Pancreas (tissue), 10 donors: ENCODE data around the gene XYLT1. TPM values are rescaled to one million over a fixed set of nuclear protein-coding genes. Genes with fewer than 3 reads are reported as not detected.

ENCODE experiments used
- ATAC-seq, 4 donors: fragments of 200-7000 bp; cut with Tn5 transposase; one replicate each; pipeline versions ENCODE4 v1.8.0 to v1.9.1; 2020; ENCODE audit warnings: mild to moderate bottlenecking in 4 of 4, moderate library complexity in 4 of 4
- DNase-seq, 6 donors: peaks; one replicate each; pipeline ENCODE4 v3.0.0-alpha.2; 2020
- FAIRE-seq: peaks from 2 replicates; lab custom pipeline; 2012; peaks lifted over from hg19 to GRCh38; lab: Jason Lieb, UNC
- H3K27ac ChIP-seq, 4 donors: fragments of 200-600 bp; sonication (generic); 1 replicate in 3 of 4; 2 replicates in 1 of 4; pipeline versions ENCODE4 v1.5.0 to v1.8.0; 2020
- H3K27me3 ChIP-seq, 4 donors: fragments of 200-600 bp; one replicate each; pipeline ENCODE4 v1.8.0; 2021
- H3K36me3 ChIP-seq, 3 donors: fragments of 200-600 bp; sonication (generic) in 1 of 3; one replicate each; pipeline versions ENCODE4 v1.5.0 to v1.8.0; 2020 to 2021
- H3K4me1 ChIP-seq, 3 donors: fragments of 200-600 bp; one replicate each; pipeline ENCODE4 v1.8.0; 2021
- H3K4me3 ChIP-seq, 4 donors: fragments of 200-600 bp; sonication (generic) in 2 of 4; one replicate each; pipeline versions ENCODE4 v1.5.0 to v1.8.0; 2020 to 2021
- H3K9me3 ChIP-seq, 4 donors: fragments of 200-600 bp; one replicate each; pipeline ENCODE4 v1.8.0; 2021
- CTCF ChIP-seq, 4 donors: fragments of 200-600 bp; sonication (generic) in 3 of 4; IDR thresholded peaks; one replicate each; pipeline versions ENCODE4 v1.5.0 to v1.8.0; 2021; ENCODE audit warnings: antibody characterized with exemption in 4 of 4
- WGBS, 2 donors: extraction: QIAGEN DNeasy Blood & Tissue Kit; methylation state at CpG; one replicate each; pipeline ENCODE4 v1.1.7; 2013; 5-methylcytosine and 5-hydroxymethylcytosine counted together
- intact Hi-C, 3 donors: fragments of 100-400 bp; cut with DNase I; formaldehyde crosslinking; loops; one replicate each; pipeline versions ENCODE4 v1.11.1 to v1.14.2; 2022
- polyA plus RNA-seq, 2 donors: library from polyadenylated mRNA; stranded (reverse); fragments of 200-250 nt; gene quantifications; one replicate each; pipeline ENCODE4 v1.2.3, GENCODE V29; 2013
- total RNA-seq, 6 donors: library from RNA; stranded (reverse); fragmentation: NEBNext Ultra II Directional in 4 of 6; extraction: Animal tissue kit (Norgen Biotek cat#: 25700) in 4 of 6; gene quantifications; one replicate each; pipeline versions ENCODE4 v1.2.1 to v1.2.4, GENCODE V29; 2021 to 2023
- donor health status: healthy with polysubstance abuse.
- donor health status: DM: no; HTN: no; CAD: no; lungs with moderate emphysema.
- donor health status: DM: no; HTN: no; CAD: no.
- donor health status: control.
- donor health status: control.
- donor health status: Bipolar disorder and iron deficiency.
- donor health status: DM: yes; HTN: yes; CAD: no.
- donor health status: DM: no; HTN: no; CAD: no.
- donor health status: DM: no; HTN: no; CAD: no.
- donor health status: DM: yes; HTN: yes; CAD: no.

XYLT1 gene
- total and polyA plus RNA-seq, 8 donors: 1.6 to 8.2 (median 4.6) TPM

- H3K36me3 ChIP-seq: no peaks in the 10 kb centered on the region
- ATAC-seq (peak; percentile 82 to 88 (median 86)), DNase-seq (peak in 4 of 6 donors; percentile 53 to 75 (median 68)), FAIRE-seq (peak; percentile 32)
- no peak for TF ChIP-seq CTCF (IDR thresholded peaks at IDR 0.05)
- H3K9me3 ChIP-seq: no peaks in the 10 kb centered on the region
- H3K27me3 ChIP-seq: no peaks in the 10 kb centered on the region
- peaks cover 15 to 25% (median 24%) of the 10 kb centered on the region in 3 donors for H3K4me1 ChIP-seq
- 4 to 6% methylated on average over 4 of the region's 4 CpGs for WGBS, 2 donors
- H3K27ac ChIP-seq: peak overlapping the region in 3 of 4 donors; percentile 48 to 79 (median 71)
- no peak overlapping the region for H3K4me3 ChIP-seq
- intact Hi-C loops: no loop called here
Observed at GRCh38 chr16:17224879-17225281, 245.9 kb downstream of the XYLT1 start.

DNA sequence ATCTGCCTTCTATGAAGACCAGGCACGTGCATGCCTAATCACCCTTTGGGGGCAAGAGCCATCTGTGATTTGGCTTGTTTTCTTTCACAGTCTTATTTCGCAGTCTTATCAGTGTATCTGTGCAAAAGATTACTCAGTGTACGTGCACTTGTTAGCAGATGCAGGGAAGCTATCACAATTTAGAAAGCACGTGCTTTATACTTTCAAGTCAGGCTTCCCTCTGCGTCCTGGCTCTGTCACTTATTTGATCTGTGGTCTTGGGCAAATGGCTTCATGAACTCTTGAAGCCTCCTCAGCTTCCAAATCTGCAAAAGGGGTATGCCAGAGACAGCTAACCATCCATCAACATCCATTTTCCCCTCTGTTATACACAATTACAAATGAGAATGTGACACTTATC is 246.4 kb downstream of the XYLT1 start:
- 68% methylated on average over 5 of the region's 5 CpGs for WGBS, 2 donors
- Histone ChIP-seq H3K27ac (peak overlapping the region in 3 of 4 donors; percentile 16 to 79 (median 71)), H3K36me3 (no peaks in the 10 kb centered on the region), H3K4me1 (peaks cover 15 to 25% (median 24%) of the 10 kb centered on the region in 3 donors), H3K9me3 (no peaks in the 10 kb centered on the region), H3K27me3 (no peaks in the 10 kb centered on the region), H3K4me3 (no peak overlapping the region)
- FAIRE-seq (no peak), DNase-seq (no peak), ATAC-seq (no peak)
- intact Hi-C loops: no loop called here
- TF ChIP-seq CTCF (IDR thresholded peaks at IDR 0.05): no peak

GRCh38 chr16:17223576-17223975 is 247.2 kb downstream of the XYLT1 start:
- no peak for FAIRE-seq
- WGBS, 2 donors: 82 to 88% methylated on average over 3 of the region's 3 CpGs
- Histone ChIP-seq H3K9me3 (no peaks in the 10 kb centered on the region), H3K4me3 (no peak overlapping the region), H3K36me3 (no peaks in the 10 kb centered on the region), H3K4me1 (peaks cover 15 to 25% (median 24%) of the 10 kb centered on the region in 3 donors), H3K27ac (peak overlapping the region; percentile 5 to 58 (median 58)), H3K27me3 (no peaks in the 10 kb centered on the region)
- no peak for ATAC-seq
- TF ChIP-seq CTCF (IDR thresholded peaks at IDR 0.05): no peak
- intact Hi-C loops: no loop called here
- DNase-seq: no peak

GRCh38 chr16:17222871-17223401 is 247.8 kb downstream of the XYLT1 start:
- no peak for TF ChIP-seq CTCF (IDR thresholded peaks at IDR 0.05)
- ATAC-seq: peak in 3 of 4 donors; percentile 23 to 49 (median 25)
- WGBS, 2 donors: 63 to 68% methylated on average over 12 of the region's 12 CpGs
- H3K36me3 ChIP-seq: no peaks in the 10 kb centered on the region
- FAIRE-seq: no peak
- DNase-seq: peak in 3 of 6 donors; percentile 30 to 42 (median 40)
- peaks cover 15 to 25% (median 24%) of the 10 kb centered on the region in 3 donors for H3K4me1 ChIP-seq
- no peak overlapping the region for H3K4me3 ChIP-seq
- H3K9me3 ChIP-seq: no peaks in the 10 kb centered on the region
- no peaks in the 10 kb centered on the region for H3K27me3 ChIP-seq
- intact Hi-C loops: no loop called here
- peak overlapping the region; percentile 5 to 58 (median 58) for H3K27ac ChIP-seq

- no peak overlapping the region for H3K27ac ChIP-seq
- FAIRE-seq: no peak
- 74% methylated on average over 2 of the region's 2 CpGs for WGBS, 2 donors
- H3K36me3 ChIP-seq: no peaks in the 10 kb centered on the region
- no peak for ATAC-seq
- TF ChIP-seq CTCF (IDR thresholded peaks at IDR 0.05): no peak
- DNase-seq: no peak
- H3K9me3 ChIP-seq: no peaks in the 10 kb centered on the region
- H3K27me3 ChIP-seq: no peaks in the 10 kb centered on the region
- intact Hi-C loops: no loop called here
- no peak overlapping the region for H3K4me3 ChIP-seq
- peaks cover 11 to 16% (median 14%) of the 10 kb centered on the region in 3 donors for H3K4me1 ChIP-seq
Observed at GRCh38 chr16:17219991-17220390, 250.8 kb downstream of the XYLT1 start.
